Measurements from ENCODE around the gene MYL3.

- TF ChIP-seq, protein P1, sequence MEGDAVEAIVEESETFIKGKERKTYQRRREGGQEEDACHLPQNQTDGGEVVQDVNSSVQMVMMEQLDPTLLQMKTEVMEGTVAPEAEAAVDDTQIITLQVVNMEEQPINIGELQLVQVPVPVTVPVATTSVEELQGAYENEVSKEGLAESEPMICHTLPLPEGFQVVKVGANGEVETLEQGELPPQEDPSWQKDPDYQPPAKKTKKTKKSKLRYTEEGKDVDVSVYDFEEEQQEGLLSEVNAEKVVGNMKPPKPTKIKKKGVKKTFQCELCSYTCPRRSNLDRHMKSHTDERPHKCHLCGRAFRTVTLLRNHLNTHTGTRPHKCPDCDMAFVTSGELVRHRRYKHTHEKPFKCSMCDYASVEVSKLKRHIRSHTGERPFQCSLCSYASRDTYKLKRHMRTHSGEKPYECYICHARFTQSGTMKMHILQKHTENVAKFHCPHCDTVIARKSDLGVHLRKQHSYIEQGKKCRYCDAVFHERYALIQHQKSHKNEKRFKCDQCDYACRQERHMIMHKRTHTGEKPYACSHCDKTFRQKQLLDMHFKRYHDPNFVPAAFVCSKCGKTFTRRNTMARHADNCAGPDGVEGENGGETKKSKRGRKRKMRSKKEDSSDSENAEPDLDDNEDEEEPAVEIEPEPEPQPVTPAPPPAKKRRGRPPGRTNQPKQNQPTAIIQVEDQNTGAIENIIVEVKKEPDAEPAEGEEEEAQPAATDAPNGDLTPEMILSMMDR (IDR thresholded peaks at IDR 0.05; ENCODE audit: low read length) = no peak
- no peak for TF ChIP-seq EZH2 (optimal IDR thresholded peaks at IDR 0.05; ENCODE audit: low read depth, low read length)
Observed at GRCh38 chr3:46905661-46906451, 42.6 kb upstream of the MYL3 start.
